HG03025 (cell line): ENCODE results near the gene MCU.
"Not testable (repeated sequence)": the region's sequence is repeated elsewhere in the genome, so short reads cannot be mapped to it uniquely, and the experiment has no call there.

Source experiments
- ATAC-seq: cut with Tn5 transposase; IDR thresholded peaks from one replicate; pipeline ENCODE4 v1.9.1; 2021; ENCODE audit warnings: mild to moderate bottlenecking, moderate library complexity; ENCODE audit not compliant: unreplicated experiment, low FRiP score

The MCU gene

GRCh38 chr10:72727130-72727529 lies 35.2 kb downstream of the MCU start:
- ATAC-seq: no peak

- no peak for ATAC-seq
These were observed 36.5 kb downstream of the MCU start for GRCh38 chr10:72728462-72728861.

- ATAC-seq: no peak
These were observed 37.6 kb downstream of the MCU start for GRCh38 chr10:72729528-72729927.

DNA sequence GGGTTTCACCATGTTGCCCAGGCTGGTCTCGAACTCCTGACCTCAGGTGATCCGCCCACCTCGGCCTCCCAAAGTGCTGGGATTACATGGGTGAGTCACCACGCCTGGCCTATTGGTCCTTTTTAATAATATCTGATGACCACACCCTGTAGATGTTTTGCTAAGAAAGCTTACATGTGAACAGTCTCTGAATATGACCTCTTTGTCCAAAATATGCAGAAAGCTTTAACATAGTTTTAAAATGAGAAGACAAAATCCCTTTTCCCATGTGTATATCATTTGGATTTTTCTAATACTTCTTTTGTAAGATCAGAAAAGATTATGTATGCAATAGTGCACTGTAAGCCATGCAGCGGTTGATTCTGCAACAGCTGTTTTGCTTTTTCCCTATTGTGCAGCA lies 38.5 kb downstream of the MCU start:
- ATAC-seq: no peak

DNA sequence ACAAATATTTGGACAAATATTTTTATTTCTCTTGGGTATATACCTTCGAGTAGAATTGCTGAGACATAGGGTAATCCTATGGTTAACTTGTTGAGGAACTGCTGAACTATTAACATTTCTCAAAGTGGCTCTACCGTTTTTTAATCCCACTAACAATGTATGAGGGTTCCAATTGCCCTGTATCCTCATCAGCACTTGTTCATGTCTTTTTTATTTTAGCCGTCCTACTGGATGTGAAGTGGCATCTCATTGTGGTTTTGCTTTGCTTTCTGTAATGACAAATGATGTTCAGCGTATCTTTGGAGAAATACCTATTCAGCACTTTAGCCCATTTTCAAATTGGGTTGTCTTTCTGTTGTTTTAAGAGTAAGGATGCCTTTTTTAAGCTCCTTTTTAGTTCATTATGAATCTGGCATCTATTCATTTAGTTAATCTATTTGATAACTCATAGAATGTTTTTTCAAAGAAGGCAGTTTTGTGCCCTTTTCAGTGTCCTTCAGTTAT lies 40.0 kb downstream of the MCU start:
- no peak for ATAC-seq

- ATAC-seq: no peak
These were observed 40.6 kb downstream of the MCU start for GRCh38 chr10:72732521-72732920.

DNA sequence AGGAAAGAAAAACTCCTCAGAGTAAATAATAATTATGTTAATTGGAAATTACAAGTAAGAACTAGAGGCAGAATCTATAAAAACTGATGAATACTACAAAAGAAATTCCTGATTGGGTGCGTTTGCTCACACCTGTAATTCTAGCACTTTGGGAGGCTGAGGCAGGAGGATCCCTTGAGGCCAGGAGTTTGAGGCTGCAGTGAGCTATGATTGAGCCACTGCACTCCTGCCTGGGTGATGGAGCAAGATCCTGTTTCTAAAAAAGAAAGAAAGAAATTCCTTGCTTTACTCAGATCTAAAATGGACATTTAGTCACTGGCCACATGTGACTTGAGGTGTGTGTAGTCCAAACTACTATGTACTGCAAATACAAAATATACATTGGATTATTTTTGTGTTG lies 42.0 kb downstream of the MCU start:
- ATAC-seq: no peak

GRCh38 chr10:72735288-72735936 lies 43.5 kb downstream of the MCU start:
- no peak for ATAC-seq

GRCh38 chr10:72736176-72736827 lies 44.4 kb downstream of the MCU start:
- ATAC-seq: no peak

DNA sequence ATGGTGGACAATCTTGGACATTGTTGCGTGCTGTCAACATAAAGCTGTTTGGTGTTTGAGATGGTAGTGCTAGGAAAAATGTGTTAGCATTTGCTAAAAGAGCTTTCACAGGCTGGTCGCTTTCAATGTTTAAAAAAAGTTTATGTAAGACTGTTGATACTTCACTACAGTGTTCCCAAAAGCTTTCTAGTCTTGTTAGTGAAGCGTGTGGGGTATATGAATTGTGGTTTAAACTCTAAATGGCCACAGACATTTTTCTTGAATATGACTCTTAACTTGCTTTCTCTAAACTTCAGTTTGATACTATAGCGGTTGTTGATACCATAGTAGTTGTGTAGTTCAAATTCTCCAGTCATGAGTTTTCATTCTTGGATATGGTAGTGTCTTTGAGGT lies 44.9 kb downstream of the MCU start:
- ATAC-seq: no peak

- ATAC-seq: not testable (repeated sequence)
These were observed 45.4 kb downstream of the MCU start for GRCh38 chr10:72737357-72737756.

- ATAC-seq: no peak
These were observed 46.5 kb downstream of the MCU start for GRCh38 chr10:72738486-72738885.

DNA sequence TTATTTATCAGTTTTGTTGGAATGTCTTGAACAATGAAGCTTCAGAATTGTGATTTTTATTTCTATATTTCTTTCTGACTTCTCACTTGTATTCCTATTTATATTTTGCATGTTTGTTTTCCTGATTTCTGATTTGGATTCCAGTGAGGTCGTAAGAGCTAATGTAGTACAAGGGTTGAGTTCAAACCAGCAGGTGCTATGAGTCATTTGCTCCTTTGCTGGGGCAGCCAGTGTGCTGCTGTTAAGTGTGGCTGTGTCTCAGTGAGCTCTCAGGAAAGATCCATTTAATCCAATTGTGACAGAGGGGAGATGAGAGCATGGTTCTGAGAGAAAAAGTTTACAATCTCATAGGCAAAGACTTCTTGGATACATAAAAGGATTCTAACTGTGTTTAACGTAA lies 48.6 kb downstream of the MCU start:
- no peak for ATAC-seq

GRCh38 chr10:72742092-72742491 lies 50.1 kb downstream of the MCU start:
- ATAC-seq: no peak

GRCh38 chr10:72742797-72743196 lies 50.9 kb downstream of the MCU start:
- ATAC-seq: no peak

GRCh38 chr10:72744566-72744965 lies 52.6 kb downstream of the MCU start:
- ATAC-seq: no peak

- no peak for ATAC-seq
These were observed 54.8 kb downstream of the MCU start for GRCh38 chr10:72746426-72747363.

- no peak for ATAC-seq
These were observed 55.6 kb downstream of the MCU start for GRCh38 chr10:72747521-72747920.

DNA sequence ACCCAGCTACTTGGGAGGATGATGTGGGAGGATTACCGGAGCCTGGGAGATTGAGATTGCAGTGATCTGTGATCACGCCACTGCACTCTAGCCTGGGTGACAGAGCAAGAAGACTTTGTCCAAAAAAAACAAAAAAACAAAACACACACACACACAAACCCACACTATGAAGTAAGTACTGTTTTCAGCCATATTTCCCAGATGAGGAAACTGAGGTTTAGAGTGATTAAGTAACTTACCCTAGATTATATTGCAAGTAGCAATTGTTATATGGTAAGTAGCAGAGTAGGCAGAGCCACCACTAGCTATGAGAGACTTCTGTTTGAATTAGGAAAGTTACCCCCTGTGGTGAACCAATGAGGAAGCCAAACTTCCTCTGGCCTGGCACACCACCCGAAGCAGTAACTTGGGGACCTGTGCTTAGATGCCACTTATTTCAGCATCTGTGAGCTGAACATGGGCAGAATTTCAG lies 61.9 kb downstream of the MCU start:
- ATAC-seq: no peak

GRCh38 chr10:72754275-72755032 lies 62.5 kb downstream of the MCU start:
- ATAC-seq: no peak
